ENCODE data around the gene PARD3B. TPM values are rescaled to one million over a fixed set of nuclear protein-coding genes. Genes with fewer than 3 reads are reported as not detected.

PARD3B gene
- total RNA-seq, 1 experiment from 2014 or later = 7.6 TPM

GRCh38 chr2:204913312-204913711 is 368.0 kb downstream of the PARD3B start:
- H2AFZ ChIP-seq = no peak overlapping the region
- no peaks in the 10 kb centered on the region for H3K27me3 ChIP-seq (ENCODE audit: insufficient read depth, low read depth)
- intact Hi-C loops (cut with micrococcal nuclease; ENCODE audit: unreplicated experiment) = no loop called here
- DNase-seq = no peak
- no peaks in the 10 kb centered on the region for H3F3A ChIP-seq (ENCODE audit: insufficient read depth, low read depth)
- no peaks in the 10 kb centered on the region for H3K4me1 ChIP-seq (replicated peaks; ENCODE audit: insufficient read depth)
- H3K27ac ChIP-seq = no peak overlapping the region
- H3K9me2 ChIP-seq (ENCODE audit: insufficient read depth) = no peaks in the 10 kb centered on the region
- H3K79me2 ChIP-seq (ENCODE audit: low read depth) = no peaks in the 10 kb centered on the region
- POLR2A ChIA-PET (ENCODE audit: unreplicated experiment) = interaction anchor here (0.6 kb wide), 1 partner anchor 8 kb away, joined by 4 read pairs; no protein-coding TSS in a partner anchor
- H4K20me1 ChIP-seq (ENCODE audit: insufficient read depth) = no peaks in the 10 kb centered on the region
- no peaks in the 10 kb centered on the region for H3K36me3 ChIP-seq (ENCODE audit: low read depth)
- no peaks in the 10 kb centered on the region for H3K9me3 ChIP-seq (ENCODE audit: insufficient read depth, low read depth)
- no peak overlapping the region for H3K4me3 ChIP-seq
- no peak for TF ChIP-seq EZH2 (IDR thresholded peaks at IDR 0.05; ENCODE audit: low read depth)
- TF ChIP-seq, protein P1, sequence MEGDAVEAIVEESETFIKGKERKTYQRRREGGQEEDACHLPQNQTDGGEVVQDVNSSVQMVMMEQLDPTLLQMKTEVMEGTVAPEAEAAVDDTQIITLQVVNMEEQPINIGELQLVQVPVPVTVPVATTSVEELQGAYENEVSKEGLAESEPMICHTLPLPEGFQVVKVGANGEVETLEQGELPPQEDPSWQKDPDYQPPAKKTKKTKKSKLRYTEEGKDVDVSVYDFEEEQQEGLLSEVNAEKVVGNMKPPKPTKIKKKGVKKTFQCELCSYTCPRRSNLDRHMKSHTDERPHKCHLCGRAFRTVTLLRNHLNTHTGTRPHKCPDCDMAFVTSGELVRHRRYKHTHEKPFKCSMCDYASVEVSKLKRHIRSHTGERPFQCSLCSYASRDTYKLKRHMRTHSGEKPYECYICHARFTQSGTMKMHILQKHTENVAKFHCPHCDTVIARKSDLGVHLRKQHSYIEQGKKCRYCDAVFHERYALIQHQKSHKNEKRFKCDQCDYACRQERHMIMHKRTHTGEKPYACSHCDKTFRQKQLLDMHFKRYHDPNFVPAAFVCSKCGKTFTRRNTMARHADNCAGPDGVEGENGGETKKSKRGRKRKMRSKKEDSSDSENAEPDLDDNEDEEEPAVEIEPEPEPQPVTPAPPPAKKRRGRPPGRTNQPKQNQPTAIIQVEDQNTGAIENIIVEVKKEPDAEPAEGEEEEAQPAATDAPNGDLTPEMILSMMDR (conservative IDR thresholded peaks at IDR 0.05) = no peak
- CTCF ChIA-PET = no interaction called here
- H3K4me2 ChIP-seq = no peak overlapping the region
- no TSS peak for BruUV-seq (replicated peaks)

- ChIA-PET CTCF (no interaction called here), POLR2A (ENCODE audit: unreplicated experiment) (interaction anchor here (0.6 kb wide), 1 partner anchor 9 kb away, joined by 4 read pairs; no protein-coding TSS in a partner anchor)
- Histone ChIP-seq H3K4me1 (replicated peaks; ENCODE audit: insufficient read depth) (no peaks in the 10 kb centered on the region), H3K4me2 (no peak overlapping the region), H2AFZ (no peak overlapping the region), H3K9me3 (ENCODE audit: insufficient read depth, low read depth) (no peaks in the 10 kb centered on the region), H3K9me2 (ENCODE audit: insufficient read depth) (no peaks in the 10 kb centered on the region), H3K4me3 (no peak overlapping the region), H3F3A (ENCODE audit: insufficient read depth, low read depth) (no peaks in the 10 kb centered on the region), H3K27ac (no peak overlapping the region), H3K36me3 (ENCODE audit: low read depth) (no peaks in the 10 kb centered on the region), H3K79me2 (ENCODE audit: low read depth) (no peaks in the 10 kb centered on the region), H4K20me1 (ENCODE audit: insufficient read depth) (no peaks in the 10 kb centered on the region), H3K27me3 (ENCODE audit: insufficient read depth, low read depth) (no peaks in the 10 kb centered on the region)
- TF ChIP-seq EZH2 (IDR thresholded peaks at IDR 0.05; ENCODE audit: low read depth) = no peak
- TF ChIP-seq, protein P1 (conservative IDR thresholded peaks at IDR 0.05) = no peak
- DNase-seq = no peak
- intact Hi-C loops (cut with micrococcal nuclease; ENCODE audit: unreplicated experiment) = no loop called here
- no TSS peak for BruUV-seq (replicated peaks)
Observed at GRCh38 chr2:204913854-204914464, 368.7 kb downstream of the PARD3B start.

- H3F3A ChIP-seq (ENCODE audit: insufficient read depth, low read depth) = no peaks in the 10 kb centered on the region
- no peaks in the 10 kb centered on the region for H3K36me3 ChIP-seq (ENCODE audit: low read depth)
- H3K27ac ChIP-seq = no peak overlapping the region
- H3K27me3 ChIP-seq (ENCODE audit: insufficient read depth, low read depth) = no peaks in the 10 kb centered on the region
- no peaks in the 10 kb centered on the region for H3K9me3 ChIP-seq (ENCODE audit: insufficient read depth, low read depth)
- ChIA-PET POLR2A (ENCODE audit: unreplicated experiment) (no interaction called here), CTCF (no interaction called here)
- H3K4me1 ChIP-seq (replicated peaks; ENCODE audit: insufficient read depth) = no peaks in the 10 kb centered on the region
- BruUV-seq (replicated peaks) = no TSS peak
- no peak for DNase-seq
- no peak overlapping the region for H3K4me2 ChIP-seq
- H2AFZ ChIP-seq = no peak overlapping the region
- no peak for TF ChIP-seq EZH2 (IDR thresholded peaks at IDR 0.05; ENCODE audit: low read depth)
- H3K9me2 ChIP-seq (ENCODE audit: insufficient read depth) = no peaks in the 10 kb centered on the region
- intact Hi-C loops (cut with micrococcal nuclease; ENCODE audit: unreplicated experiment) = no loop called here
- H3K4me3 ChIP-seq = no peak overlapping the region
- no peaks in the 10 kb centered on the region for H3K79me2 ChIP-seq (ENCODE audit: low read depth)
- no peaks in the 10 kb centered on the region for H4K20me1 ChIP-seq (ENCODE audit: insufficient read depth)
Observed at GRCh38 chr2:204914708-204915107, 369.4 kb downstream of the PARD3B start.

All from PC-9 (cell line).